ENCODE results near the gene SYNGR3. TPM values are rescaled to one million over a fixed set of nuclear protein-coding genes. Genes with fewer than 3 reads are reported as not detected.
"Not testable (repeated sequence)": the region's sequence is repeated elsewhere in the genome, so short reads cannot be mapped to it uniquely, and the experiment has no call there.

Gene SYNGR3
- total RNA-seq, 1 donor: 4.3 TPM

- no peak for DNase-seq (ENCODE audit: low read depth in 2 of 3, low spot score in 2 of 3)
Measured at GRCh38 chr16:2026461-2027023, 36.8 kb downstream of the SYNGR3 start, which contains the start of gene NHERF2. Gene NHERF2, plus strand, starts transcription at chr16:2026902. Its CDS starts 104 bp downstream, at chr16:2027006.

DNA sequence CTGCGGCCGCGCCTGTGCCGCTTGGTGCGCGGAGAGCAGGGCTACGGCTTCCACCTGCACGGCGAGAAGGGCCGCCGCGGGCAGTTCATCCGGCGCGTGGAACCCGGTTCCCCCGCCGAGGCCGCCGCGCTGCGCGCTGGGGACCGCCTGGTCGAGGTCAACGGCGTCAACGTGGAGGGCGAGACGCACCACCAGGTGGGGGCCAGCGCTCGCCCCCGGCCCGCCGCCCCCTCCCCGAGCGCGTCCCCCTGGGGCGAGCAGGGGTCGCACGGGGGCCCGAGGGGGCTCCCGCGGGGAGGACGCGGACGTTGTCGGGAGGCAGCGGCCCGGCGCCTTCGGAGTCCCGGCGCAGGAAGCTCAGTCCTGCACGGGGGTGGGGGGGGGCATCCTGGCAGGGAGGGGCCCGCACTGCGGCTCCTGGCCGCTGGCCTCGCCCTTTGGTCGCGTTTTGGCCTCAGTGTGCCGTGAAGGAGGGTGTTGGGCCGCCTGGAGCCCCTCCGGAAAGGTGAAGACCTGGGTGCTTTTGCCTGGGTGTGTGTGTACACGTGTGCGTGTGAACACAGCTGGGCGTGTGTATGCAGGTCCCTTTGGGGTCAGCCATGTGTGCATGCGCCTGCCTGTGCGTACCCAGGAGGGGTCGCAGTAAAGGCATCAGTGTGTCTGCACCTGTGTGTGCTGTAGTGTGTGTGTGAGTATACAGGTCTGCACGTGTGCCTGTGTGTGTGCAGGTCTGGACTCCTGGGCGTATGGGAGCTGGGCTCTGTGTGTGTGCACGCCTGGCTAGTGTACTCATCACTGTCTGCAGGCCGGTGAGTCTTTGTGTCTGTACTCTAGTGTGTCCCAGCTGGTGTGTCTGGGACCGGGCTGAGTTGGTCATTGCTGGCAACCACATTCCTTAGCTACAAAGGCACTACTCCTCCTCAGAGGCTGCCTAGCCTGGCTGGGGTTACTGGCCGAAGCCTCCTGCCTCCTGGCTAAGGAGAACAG is 37.5 kb downstream of the SYNGR3 start:
- DNase-seq (ENCODE audit: low read depth in 2 of 3, low spot score in 2 of 3): no peak

GRCh38 chr16:2028146-2028545 is 38.4 kb downstream of the SYNGR3 start:
- no peak for DNase-seq (ENCODE audit: low read depth in 2 of 3, low spot score in 2 of 3)

GRCh38 chr16:2028620-2029220 is 39.0 kb downstream of the SYNGR3 start:
- no peak for DNase-seq (ENCODE audit: low read depth in 2 of 3, low spot score in 2 of 3)

DNA sequence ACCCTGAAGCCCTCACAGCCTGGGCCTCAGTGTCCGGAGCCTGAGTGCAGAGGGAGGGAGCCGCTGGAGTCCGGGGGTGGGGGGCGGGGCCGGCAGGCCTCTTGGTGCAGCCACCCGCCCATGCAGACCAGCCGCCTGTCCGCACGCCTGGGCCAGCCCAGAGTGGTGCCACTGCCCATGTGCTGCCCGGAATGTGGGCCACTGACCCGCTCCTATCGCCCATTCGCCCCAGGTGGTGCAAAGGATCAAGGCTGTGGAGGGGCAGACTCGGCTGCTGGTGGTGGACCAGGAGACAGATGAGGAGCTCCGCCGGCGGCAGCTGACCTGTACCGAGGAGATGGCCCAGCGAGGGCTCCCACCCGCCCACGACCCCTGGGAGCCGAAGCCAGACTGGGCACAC is 39.6 kb downstream of the SYNGR3 start:
- DNase-seq (ENCODE audit: low read depth in 2 of 3, low spot score in 2 of 3): no peak

DNA sequence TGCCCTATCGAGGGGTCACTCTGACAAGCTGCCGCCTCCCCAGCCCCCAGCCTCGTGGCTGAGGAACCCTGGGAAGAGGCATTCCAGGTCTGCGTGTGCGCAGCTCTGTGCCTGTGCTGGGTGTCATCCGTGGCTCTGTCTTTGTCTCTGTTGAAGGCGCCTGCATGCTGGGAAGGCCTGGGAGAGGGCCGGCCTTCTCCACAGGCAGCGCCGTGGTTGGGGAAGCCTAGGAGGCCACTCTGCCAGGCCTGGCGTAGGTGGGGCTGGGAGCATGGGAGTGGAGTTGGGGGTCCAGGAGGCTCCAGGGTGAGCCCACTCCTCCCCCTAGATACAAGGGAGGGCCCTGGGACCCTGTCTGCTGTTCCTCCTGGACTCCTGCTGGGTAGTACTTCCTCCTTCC is 40.3 kb downstream of the SYNGR3 start:
- DNase-seq (ENCODE audit: low read depth in 2 of 3, low spot score in 2 of 3): no peak

DNA sequence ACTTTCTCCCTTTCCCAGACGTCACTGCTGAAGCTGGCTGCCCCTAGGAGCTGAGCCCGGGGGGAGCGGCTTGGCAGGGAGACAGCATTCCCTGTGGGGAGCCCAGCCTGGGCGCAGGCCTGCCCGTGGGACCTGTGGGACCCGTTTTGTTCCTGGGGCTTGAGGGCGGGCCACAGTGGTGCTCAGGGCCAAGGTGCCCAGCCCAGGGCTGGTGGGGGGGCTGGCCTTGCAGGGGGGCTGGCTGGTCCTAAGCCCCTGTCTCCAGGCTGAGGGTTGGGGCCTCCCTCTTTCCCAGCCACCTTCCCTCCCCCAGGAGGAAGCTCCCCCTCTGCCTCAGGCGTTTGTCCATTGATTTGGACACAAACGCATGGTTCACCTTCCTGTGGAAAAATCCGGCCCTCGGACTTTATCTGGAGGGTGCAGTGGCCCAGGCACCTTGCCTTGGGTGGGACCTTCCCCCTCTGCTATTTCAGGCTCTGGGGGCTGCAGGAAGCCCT is 41.4 kb downstream of the SYNGR3 start:
- DNase-seq (ENCODE audit: low read depth in 2 of 3, low spot score in 2 of 3): no peak

DNA sequence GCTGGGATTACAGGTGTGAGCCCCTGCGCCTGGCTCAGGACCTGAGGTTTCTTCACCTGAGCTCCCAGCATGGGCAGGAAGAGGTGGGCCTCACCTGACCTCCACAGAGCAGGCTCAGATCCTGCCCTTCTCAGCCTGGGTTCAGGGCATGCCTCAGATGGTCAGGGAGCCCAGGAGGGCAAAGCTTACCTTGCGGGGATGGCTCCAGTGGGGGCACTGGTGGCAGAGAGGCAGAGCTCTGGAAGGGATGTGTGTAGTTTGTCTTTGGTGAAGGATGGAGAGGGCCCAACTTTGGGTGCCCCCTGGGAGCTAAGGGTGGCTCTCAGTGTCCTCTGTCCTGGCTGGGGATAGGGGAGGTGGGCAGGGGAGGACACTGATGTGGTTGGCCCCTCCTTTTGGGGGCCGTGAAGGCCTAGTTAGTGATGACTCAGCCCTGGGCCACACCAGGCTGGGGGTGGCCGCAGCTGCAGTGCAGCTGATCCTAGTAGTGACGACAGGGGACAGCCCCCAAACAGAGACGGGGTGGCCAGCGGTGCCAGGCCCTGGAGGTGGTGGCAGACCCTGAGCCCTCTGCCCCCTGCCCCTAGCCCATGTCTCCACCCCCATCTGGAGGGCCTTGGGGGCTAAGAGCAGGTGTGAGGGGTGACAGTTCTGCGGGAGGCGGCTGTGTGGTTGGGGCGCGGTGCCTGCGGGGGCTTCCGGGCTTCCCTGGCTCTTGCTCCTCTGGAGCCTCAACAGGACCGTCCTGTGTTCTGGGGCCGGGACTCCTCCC is 42.7 kb downstream of the SYNGR3 start:
- DNase-seq (ENCODE audit: low read depth in 2 of 3, low spot score in 2 of 3): peak in 1 of 3 donors; percentile 22

- DNase-seq (ENCODE audit: low read depth in 2 of 3, low spot score in 2 of 3): peak in 2 of 3 donors; percentile 68 to 74
Measured at GRCh38 chr16:2033057-2033908, 43.5 kb downstream of the SYNGR3 start.

DNA sequence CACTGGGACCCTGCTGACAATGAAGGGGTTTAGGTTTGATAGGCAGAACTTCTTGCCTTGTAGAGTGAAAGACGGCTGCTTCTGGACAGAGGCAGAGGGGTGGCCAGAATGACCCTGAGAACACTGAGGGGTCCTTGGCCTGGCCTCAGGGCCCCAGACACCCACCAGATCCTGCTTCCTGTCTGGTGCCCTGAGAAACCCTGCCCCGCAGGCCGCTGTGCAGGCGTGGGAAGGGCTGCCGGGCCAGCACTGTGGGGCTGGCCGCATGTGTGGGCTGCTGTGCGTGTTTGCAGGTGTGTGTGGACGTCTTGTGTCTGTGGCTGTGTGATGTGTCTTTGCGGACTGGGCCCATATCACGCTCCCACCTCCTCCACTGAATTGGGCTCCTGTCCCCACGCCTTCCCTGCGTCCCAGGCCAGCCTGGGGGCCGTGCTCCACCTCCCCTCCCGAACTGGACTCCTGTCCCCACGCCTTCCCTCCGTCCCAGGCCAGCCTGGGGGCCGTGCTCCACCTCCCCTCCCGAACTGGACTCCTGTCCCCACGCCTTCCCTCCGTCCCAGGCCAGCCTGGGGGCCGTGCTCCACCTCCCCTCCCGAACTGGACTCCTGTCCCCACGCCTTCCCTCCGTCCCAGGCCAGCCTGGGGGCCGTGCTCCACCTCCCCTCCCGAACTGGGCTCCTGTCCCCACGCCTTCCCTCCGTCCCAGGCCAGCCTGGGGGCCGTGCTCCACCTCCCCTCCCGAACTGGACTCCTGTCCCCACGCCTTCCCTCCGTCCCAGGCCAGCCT is 44.3 kb downstream of the SYNGR3 start:
- not testable (repeated sequence) for DNase-seq (ENCODE audit: low read depth in 2 of 3, low spot score in 2 of 3)

GRCh38 chr16:2034696-2035430 is 45.1 kb downstream of the SYNGR3 start:
- DNase-seq (ENCODE audit: low read depth in 2 of 3, low spot score in 2 of 3): no peak

DNA sequence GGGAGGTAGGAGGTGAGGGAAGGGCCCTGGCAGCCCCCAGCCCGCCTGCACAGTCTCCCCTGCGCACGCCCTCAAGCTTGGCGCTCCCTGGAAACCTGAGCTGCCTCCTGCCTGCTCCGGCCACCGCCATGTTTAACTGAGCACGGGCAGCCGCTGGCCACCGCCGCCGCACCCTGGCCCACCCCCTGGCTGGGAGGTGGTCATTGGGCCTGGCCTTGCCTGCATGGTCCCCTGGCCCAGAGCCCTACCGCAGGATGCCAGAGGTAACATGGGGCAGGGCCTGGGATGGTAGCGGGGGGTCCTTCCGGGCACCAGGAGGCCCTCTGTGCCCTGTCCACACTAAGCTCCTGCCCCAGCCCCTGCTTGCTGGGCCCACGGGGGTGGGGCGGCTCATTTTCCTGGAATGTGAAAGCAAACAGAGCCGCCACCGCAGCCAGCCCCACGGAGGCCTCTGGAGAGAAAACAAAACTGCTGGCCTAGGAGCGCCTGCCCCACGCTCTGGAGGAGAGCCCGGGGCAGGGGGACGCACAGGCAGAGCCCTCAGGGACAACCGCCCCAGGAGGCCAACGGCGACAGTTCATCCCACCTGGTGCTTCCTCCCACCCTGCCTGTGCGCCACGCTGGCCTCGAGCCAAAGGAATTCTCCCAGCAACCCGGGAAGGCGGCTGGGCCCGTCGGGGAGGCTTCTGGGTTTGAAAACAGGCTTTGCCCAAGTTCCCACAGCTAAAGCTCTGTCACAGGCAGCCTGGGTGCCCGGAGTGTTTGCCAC is 45.8 kb downstream of the SYNGR3 start:
- DNase-seq (ENCODE audit: low read depth in 2 of 3, low spot score in 2 of 3): no peak

DNA sequence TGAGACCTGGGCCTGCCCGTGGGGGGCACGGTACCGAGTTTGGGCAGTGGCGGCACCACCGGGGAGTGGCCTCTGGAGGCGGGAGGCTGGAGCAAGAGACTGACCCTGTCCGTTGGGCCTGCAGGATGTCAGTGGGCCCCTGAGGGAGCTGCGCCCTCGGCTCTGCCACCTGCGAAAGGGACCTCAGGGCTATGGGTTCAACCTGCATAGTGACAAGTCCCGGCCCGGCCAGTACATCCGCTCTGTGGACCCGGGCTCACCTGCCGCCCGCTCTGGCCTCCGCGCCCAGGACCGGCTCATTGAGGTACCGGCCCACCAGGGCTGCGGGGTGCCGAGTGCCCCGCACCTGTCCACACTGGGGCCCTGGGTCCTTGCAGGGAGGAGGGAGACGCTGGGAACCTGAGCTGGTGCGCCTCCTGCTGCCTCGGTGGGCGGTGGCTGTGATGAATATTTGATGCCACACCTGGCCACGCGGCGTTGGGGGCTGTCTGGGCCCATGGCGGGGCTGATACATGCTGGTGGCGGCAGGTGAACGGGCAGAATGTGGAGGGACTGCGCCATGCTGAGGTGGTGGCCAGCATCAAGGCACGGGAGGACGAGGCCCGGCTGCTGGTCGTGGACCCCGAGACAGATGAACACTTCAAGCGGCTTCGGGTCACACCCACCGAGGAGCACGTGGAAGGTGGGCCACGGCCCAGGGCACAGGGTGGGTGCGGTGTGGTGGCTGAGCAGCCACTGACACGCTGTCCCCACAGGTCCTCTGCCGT is 46.6 kb downstream of the SYNGR3 start:
- DNase-seq (ENCODE audit: low read depth in 2 of 3, low spot score in 2 of 3): no peak

DNA sequence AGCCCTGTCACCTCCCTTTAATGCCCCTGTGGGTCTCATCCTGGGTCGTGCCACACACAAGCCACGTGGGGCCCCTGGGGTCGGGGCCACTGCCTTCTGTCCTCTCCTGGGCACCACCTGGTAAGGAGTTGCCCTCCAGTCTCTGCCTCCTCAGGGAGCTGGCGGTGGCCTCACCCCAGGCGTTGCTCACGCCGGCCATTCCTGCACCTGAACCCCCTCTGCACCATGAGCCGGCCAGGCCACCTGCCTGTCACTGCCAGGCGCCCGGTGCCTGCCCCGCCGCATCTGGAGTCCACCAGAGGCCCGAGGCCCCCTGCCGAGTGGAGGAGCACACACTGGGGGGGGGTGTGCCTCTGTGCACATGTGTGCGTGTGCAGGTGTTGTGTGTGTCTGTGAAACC is 47.3 kb downstream of the SYNGR3 start:
- no peak for DNase-seq (ENCODE audit: low read depth in 2 of 3, low spot score in 2 of 3)

DNA sequence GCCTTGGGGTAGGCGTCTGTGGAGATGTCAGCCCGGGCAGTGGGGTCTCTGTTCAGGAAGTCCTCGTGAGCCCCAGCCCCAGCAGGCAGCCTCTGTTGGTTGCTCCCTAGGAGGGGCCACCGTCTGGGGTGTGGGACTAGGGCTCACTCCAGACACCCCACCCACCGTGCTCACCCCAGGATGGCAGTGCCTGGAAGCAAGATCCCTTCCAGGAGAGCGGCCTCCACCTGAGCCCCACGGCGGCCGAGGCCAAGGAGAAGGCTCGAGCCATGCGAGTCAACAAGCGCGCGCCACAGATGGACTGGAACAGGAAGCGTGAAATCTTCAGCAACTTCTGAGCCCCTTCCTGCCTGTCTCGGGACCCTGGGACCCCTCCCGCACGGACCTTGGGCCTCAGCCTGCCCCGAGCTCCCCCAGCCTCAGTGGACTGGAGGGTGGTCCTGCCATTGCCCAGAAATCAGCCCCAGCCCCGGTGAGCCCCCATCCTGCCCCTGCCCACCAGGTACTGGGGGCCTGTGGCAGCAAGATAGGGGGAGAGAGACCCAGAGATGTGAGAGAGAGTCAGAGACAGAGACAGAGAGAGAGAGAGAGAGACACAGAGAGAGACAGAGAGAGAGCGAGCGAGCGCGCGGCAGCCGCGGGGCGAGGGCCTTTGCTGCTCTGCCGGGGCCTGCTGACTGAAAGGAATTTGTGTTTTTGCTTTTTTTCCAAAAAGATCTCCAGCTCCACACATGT is 48.0 kb downstream of the SYNGR3 start:
- no peak for DNase-seq (ENCODE audit: low read depth in 2 of 3, low spot score in 2 of 3)
